ENCODE results near the gene DENND2A.

DENND2A gene

GRCh38 chr7:140552240-140552679, 88.4 kb downstream of the DENND2A start:
- Histone ChIP-seq H3K4me1 (ENCODE audit: control insufficient read depth, insufficient read depth, low read length) (no peaks in the 10 kb centered on the region), H3K4me3 (ENCODE audit: low read length) (no peak overlapping the region), H3K9me3 (ENCODE audit: control insufficient read depth, insufficient read depth, low read length) (no peaks in the 10 kb centered on the region), H3K27ac (ENCODE audit: low read length) (no peak overlapping the region), H3K36me3 (ENCODE audit: control insufficient read depth, insufficient read depth, low read length) (no peaks in the 10 kb centered on the region), H3K27me3 (ENCODE audit: control insufficient read depth, insufficient read depth, low read length) (no peaks in the 10 kb centered on the region)
- no CpG with 5 or more reads among the region's 4 CpGs for WGBS (ENCODE audit: insufficient coverage, insufficient read length)
- no peak for DNase-seq (ENCODE audit: low read depth, low spot score)

GRCh38 chr7:140551355-140552239, 89.0 kb downstream of the DENND2A start:
- Histone ChIP-seq H3K9me3 (ENCODE audit: control insufficient read depth, insufficient read depth, low read length) (no peaks in the 10 kb centered on the region), H3K4me1 (ENCODE audit: control insufficient read depth, insufficient read depth, low read length) (no peaks in the 10 kb centered on the region), H3K27me3 (ENCODE audit: control insufficient read depth, insufficient read depth, low read length) (no peaks in the 10 kb centered on the region), H3K36me3 (ENCODE audit: control insufficient read depth, insufficient read depth, low read length) (no peaks in the 10 kb centered on the region), H3K27ac (ENCODE audit: low read length) (no peak overlapping the region), H3K4me3 (ENCODE audit: low read length) (no peak overlapping the region)
- no CpG with 5 or more reads among the region's 10 CpGs for WGBS (ENCODE audit: insufficient coverage, insufficient read length)
- no peak for DNase-seq (ENCODE audit: low read depth, low spot score)

GRCh38 chr7:140546947-140547346, 93.7 kb downstream of the DENND2A start:
- Histone ChIP-seq H3K4me3 (ENCODE audit: low read length) (no peak overlapping the region), H3K27ac (ENCODE audit: low read length) (no peak overlapping the region), H3K9me3 (ENCODE audit: control insufficient read depth, insufficient read depth, low read length) (no peaks in the 10 kb centered on the region), H3K36me3 (ENCODE audit: control insufficient read depth, insufficient read depth, low read length) (no peaks in the 10 kb centered on the region), H3K27me3 (ENCODE audit: control insufficient read depth, insufficient read depth, low read length) (no peaks in the 10 kb centered on the region), H3K4me1 (ENCODE audit: control insufficient read depth, insufficient read depth, low read length) (peaks cover 4% of the 10 kb centered on the region; the same call in 1 of the 2 replicates)
- WGBS (ENCODE audit: insufficient coverage, insufficient read length) = no CpG with 5 or more reads among the region's 1 CpG
- DNase-seq (ENCODE audit: low read depth, low spot score) = no peak

- H3K27ac ChIP-seq (ENCODE audit: low read length) = no peak overlapping the region
These were observed 96.2 kb downstream of the DENND2A start for GRCh38 chr7:140544388-140544826.

GRCh38 chr7:140542228-140542603, 98.4 kb downstream of the DENND2A start:
- peaks cover 9% of the 10 kb centered on the region; the same call in 1 of the 2 replicates for H3K4me1 ChIP-seq (ENCODE audit: control insufficient read depth, insufficient read depth, low read length)
- no CpG with 5 or more reads among the region's 7 CpGs for WGBS (ENCODE audit: insufficient coverage, insufficient read length)
- no peak for DNase-seq (ENCODE audit: low read depth, low spot score)
- H3K4me3 ChIP-seq (ENCODE audit: low read length) = no peak overlapping the region
- no peaks in the 10 kb centered on the region for H3K27me3 ChIP-seq (ENCODE audit: control insufficient read depth, insufficient read depth, low read length)
- no peaks in the 10 kb centered on the region for H3K36me3 ChIP-seq (ENCODE audit: control insufficient read depth, insufficient read depth, low read length)
- H3K9me3 ChIP-seq (ENCODE audit: control insufficient read depth, insufficient read depth, low read length) = no peaks in the 10 kb centered on the region
- H3K27ac ChIP-seq (ENCODE audit: low read length) = peak overlapping the region; percentile 7

More at GRCh38 chr7:140544388-140544826, 96.2 kb downstream of the DENND2A start:
- peaks cover 9% of the 10 kb centered on the region; the same call in 1 of the 2 replicates for H3K4me1 ChIP-seq (ENCODE audit: control insufficient read depth, insufficient read depth, low read length)
- no peaks in the 10 kb centered on the region for H3K27me3 ChIP-seq (ENCODE audit: control insufficient read depth, insufficient read depth, low read length)
- DNase-seq (ENCODE audit: low read depth, low spot score) = no peak
- H3K36me3 ChIP-seq (ENCODE audit: control insufficient read depth, insufficient read depth, low read length) = no peaks in the 10 kb centered on the region
- no peaks in the 10 kb centered on the region for H3K9me3 ChIP-seq (ENCODE audit: control insufficient read depth, insufficient read depth, low read length)
- no CpG with 5 or more reads among the region's 16 CpGs for WGBS (ENCODE audit: insufficient coverage, insufficient read length)
- no peak overlapping the region for H3K4me3 ChIP-seq (ENCODE audit: low read length)

GRCh38 chr7:140541513-140542227, 98.9 kb downstream of the DENND2A start:
- DNase-seq (ENCODE audit: low read depth, low spot score) = peak; percentile 82
- H3K27ac ChIP-seq (ENCODE audit: low read length) = peak overlapping the region; percentile 7
- no peaks in the 10 kb centered on the region for H3K9me3 ChIP-seq (ENCODE audit: control insufficient read depth, insufficient read depth, low read length)
- no peaks in the 10 kb centered on the region for H3K36me3 ChIP-seq (ENCODE audit: control insufficient read depth, insufficient read depth, low read length)
- no peak overlapping the region; the same call in 1 of the 2 replicates for H3K4me3 ChIP-seq (ENCODE audit: low read length)
- no CpG with 5 or more reads among the region's 17 CpGs for WGBS (ENCODE audit: insufficient coverage, insufficient read length)
- H3K4me1 ChIP-seq (ENCODE audit: control insufficient read depth, insufficient read depth, low read length) = peaks cover 9% of the 10 kb centered on the region; the same call in 1 of the 2 replicates
- H3K27me3 ChIP-seq (ENCODE audit: control insufficient read depth, insufficient read depth, low read length) = no peaks in the 10 kb centered on the region

GRCh38 chr7:140541176-140541512, 99.5 kb downstream of the DENND2A start:
- DNase-seq (ENCODE audit: low read depth, low spot score) = no peak
- WGBS (ENCODE audit: insufficient coverage, insufficient read length) = no CpG with 5 or more reads among the region's 4 CpGs
- peaks cover 9% of the 10 kb centered on the region; the same call in 1 of the 2 replicates for H3K4me1 ChIP-seq (ENCODE audit: control insufficient read depth, insufficient read depth, low read length)
- H3K36me3 ChIP-seq (ENCODE audit: control insufficient read depth, insufficient read depth, low read length) = no peaks in the 10 kb centered on the region
- H3K27me3 ChIP-seq (ENCODE audit: control insufficient read depth, insufficient read depth, low read length) = no peaks in the 10 kb centered on the region
- H3K27ac ChIP-seq (ENCODE audit: low read length) = no peak overlapping the region
- H3K9me3 ChIP-seq (ENCODE audit: control insufficient read depth, insufficient read depth, low read length) = no peaks in the 10 kb centered on the region
- H3K4me3 ChIP-seq (ENCODE audit: low read length) = no peak overlapping the region

GRCh38 chr7:140540136-140540777, 100.4 kb downstream of the DENND2A start:
- H3K27me3 ChIP-seq (ENCODE audit: control insufficient read depth, insufficient read depth, low read length) = no peaks in the 10 kb centered on the region
- H3K4me1 ChIP-seq (ENCODE audit: control insufficient read depth, insufficient read depth, low read length) = peaks cover 9% of the 10 kb centered on the region; the same call in 1 of the 2 replicates
- no peak overlapping the region for H3K27ac ChIP-seq (ENCODE audit: low read length)
- H3K9me3 ChIP-seq (ENCODE audit: control insufficient read depth, insufficient read depth, low read length) = no peaks in the 10 kb centered on the region
- WGBS (ENCODE audit: insufficient coverage, insufficient read length) = no CpG with 5 or more reads among the region's 18 CpGs
- H3K4me3 ChIP-seq (ENCODE audit: low read length) = no peak overlapping the region
- no peak for DNase-seq (ENCODE audit: low read depth, low spot score)
- H3K36me3 ChIP-seq (ENCODE audit: control insufficient read depth, insufficient read depth, low read length) = no peaks in the 10 kb centered on the region

- Histone ChIP-seq H3K9me3 (ENCODE audit: control insufficient read depth, insufficient read depth, low read length) (no peaks in the 10 kb centered on the region), H3K36me3 (ENCODE audit: control insufficient read depth, insufficient read depth, low read length) (no peaks in the 10 kb centered on the region), H3K27me3 (ENCODE audit: control insufficient read depth, insufficient read depth, low read length) (no peaks in the 10 kb centered on the region), H3K27ac (ENCODE audit: low read length) (no peak overlapping the region), H3K4me1 (ENCODE audit: control insufficient read depth, insufficient read depth, low read length) (peaks cover 9% of the 10 kb centered on the region; the same call in 1 of the 2 replicates), H3K4me3 (ENCODE audit: low read length) (no peak overlapping the region)
- DNase-seq (ENCODE audit: low read depth, low spot score) = no peak
- WGBS (ENCODE audit: insufficient coverage, insufficient read length) = no CpG with 5 or more reads among the region's 18 CpGs
These were observed 101.2 kb downstream of the DENND2A start for GRCh38 chr7:140539461-140539860.

Measured in iPS DF 6.9 (cell line).